Inflammatory macrophage treated with lipopolysaccharide for 4 hours (primary cell): Measurements from ENCODE around the gene MCOLN3.

Experiments used
- DNase-seq: peaks from one replicate; pipeline ENCODE4 v3.0.0-alpha.2; 2020

The MCOLN3 gene, protein sequence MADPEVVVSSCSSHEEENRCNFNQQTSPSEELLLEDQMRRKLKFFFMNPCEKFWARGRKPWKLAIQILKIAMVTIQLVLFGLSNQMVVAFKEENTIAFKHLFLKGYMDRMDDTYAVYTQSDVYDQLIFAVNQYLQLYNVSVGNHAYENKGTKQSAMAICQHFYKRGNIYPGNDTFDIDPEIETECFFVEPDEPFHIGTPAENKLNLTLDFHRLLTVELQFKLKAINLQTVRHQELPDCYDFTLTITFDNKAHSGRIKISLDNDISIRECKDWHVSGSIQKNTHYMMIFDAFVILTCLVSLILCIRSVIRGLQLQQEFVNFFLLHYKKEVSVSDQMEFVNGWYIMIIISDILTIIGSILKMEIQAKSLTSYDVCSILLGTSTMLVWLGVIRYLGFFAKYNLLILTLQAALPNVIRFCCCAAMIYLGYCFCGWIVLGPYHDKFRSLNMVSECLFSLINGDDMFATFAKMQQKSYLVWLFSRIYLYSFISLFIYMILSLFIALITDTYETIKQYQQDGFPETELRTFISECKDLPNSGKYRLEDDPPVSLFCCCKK

DNA sequence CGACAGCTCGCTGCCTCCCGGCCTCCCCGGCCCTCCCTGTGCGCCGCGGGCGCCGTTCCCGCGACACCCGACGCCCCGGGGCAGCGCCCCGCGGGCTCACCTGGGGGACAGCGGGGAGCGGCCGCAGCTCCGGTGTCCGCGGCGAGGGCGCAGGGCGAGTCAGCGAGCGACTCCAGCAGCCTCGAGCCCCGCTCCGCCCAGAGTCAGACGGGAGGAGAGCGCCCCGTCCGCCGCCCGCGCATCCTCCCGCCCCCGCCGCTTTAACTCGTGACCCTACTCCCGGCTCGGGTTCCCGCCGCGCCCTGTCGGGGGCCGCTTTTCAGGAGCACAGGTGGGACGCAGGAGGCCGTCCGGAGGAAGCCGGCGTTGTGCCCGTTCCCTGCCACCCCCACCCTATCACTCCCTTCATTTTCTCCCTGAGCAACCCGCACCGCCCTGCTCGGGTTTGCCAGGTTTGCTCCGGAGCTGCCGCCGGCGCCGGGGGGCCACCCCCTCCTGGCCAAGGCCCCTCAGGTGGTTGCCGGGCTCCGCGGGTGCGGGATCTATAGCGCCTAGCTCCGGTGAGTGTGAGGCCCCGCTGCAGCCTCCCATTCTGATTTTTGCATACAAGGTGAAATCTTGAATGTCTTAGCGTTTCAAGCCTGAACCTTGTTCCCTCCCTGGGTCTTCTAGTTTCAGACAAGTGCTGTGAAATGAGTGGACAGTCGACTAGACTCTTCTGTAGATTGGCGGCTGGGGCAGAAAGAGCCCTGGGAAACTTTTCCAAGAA is at the start of gene MCOLN3:
Gene MCOLN3 (minus strand): TSS at position 205 of the 769 bp plus-strand sequence. CDS start 3,140 bp downstream, outside the sequence.
- peak; percentile 25 for DNase-seq

DNA sequence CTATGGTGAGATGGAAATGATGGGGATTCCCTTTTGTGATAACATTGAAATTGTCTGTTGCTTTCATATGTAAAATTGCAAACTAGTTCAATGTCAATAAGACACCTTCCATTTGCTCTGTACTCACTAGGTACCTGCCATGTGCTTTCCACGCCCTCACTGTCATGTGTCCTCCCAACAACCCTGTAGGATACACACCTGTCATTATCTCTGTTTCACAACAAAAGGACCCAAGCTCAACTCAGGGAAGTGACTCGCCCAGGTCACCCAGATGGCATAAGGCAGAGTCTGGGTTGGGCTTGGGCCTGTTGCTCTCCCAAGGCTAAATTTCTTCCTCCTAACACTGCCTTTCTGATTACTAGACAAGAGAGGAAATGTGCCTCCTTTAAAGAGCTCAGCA is 45.3 kb upstream of the MCOLN3 start:
- DNase-seq: no peak

DNA sequence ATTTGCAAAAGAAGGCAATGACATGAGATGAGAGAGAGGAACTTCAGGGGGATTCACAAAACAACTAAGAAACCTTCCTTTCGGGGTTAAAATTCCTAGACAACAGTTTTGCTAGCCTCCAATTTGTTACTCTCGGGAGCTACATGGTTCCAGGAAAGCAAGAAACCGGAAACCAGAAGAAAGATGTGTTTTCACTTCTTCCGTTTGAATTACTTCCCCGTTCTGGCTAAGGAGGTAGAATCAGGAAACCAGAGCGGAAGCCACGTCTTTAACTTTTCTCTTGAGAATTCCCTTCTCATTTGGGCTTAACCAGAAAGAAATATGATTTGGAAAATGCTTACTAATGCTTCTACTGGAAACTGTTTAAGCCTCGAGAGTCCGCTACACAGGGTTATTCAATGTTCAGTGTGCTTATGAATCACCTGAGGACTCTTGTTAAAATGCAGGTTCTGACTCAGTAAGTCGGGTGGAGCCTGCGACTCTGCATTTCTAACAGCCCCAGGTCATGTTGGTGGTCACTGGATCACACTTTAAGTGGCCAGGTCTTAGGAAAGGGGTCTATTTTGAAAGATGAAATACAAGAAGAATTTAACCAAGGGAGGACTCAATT is 43.5 kb upstream of the MCOLN3 start:
- DNase-seq: peak; percentile 38

DNA sequence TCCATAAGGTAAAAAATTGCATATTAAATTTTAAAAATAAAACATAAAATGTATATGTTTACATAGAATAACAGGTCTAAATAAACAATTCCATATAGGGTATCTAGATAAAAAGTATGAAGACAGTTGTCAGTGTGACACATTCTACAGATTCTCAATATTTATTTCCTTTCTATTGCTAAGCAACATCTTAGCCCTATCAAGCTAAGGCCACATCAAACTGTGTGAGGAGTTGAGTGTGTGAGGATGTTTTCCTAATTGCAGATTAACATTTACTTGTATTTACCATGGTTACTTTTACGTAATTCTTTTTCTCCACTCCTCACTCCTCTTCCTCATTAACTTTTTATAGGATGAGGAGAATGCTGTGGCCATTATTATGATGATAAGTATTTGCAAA is 41.9 kb upstream of the MCOLN3 start:
- DNase-seq: no peak

DNA sequence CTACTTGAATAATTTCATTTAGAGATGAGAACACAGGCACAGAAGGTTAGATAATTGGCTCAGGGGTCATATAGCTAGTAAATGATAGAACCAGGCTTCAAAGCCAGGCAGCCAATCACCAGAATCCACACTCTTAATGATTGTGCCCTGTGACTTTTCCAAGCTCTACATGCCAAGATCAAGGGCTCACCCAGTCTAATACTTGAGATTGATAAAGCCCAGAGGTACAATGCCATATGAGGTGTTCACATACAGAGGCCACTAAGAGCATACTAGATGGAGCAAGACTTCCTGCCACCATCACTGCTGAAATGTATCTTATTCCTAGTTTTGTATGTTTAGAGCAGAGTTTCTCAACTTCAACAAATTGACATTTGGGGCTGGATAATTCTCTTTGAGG is 40.9 kb upstream of the MCOLN3 start:
- DNase-seq: no peak

DNA sequence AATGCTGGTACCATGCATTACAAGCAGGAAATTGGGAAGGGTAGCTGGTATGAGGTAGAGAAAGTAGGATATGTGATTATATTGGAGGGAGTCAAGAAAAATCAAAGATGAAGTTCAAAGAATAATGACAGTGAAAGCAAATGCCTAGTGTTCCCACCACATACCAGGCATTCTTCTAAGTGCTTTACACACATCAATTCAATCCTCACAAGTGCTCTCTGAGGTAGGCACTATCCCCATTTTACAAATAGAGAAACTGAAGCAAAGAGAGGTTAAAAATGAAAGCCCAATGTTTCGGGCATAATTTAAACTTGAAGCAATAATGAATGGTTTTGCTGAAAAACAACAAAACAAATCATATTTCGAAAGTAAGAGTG is 40.1 kb upstream of the MCOLN3 start:
- DNase-seq: no peak

DNA sequence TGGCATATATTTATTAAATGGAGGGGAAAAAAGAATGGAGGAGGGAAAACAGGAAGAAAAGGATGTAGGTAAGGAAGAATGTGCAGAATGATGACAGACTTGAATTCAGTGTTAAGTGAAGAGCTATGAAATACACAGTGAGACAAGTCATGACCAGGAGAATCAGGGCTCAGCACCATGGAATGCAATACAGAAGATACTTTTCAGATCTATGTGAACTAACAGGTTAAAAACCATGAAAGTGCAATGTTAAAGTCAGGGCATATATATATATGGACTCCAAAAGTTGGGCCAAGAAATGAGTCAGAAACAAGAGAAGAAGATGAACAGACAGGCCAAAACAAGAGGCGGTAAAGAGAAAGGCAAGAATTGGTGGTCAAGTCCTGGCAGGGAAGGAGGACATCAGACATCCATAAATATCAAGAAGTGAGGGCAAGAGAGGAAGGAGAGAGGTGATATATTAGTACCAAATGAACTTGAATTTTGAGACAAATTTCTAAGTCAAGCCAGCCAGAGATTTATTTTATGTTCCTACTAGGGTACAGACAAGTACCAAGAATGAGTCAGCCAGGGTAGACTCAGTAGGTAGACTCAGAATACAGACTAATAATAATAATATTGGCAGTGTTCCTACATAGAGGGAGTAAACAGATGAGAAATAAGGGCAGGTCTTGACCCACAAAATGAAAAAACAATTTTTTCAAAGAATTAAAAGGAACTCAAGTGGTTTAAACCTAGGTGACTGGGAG is 39.5 kb upstream of the MCOLN3 start:
- no peak for DNase-seq

DNA sequence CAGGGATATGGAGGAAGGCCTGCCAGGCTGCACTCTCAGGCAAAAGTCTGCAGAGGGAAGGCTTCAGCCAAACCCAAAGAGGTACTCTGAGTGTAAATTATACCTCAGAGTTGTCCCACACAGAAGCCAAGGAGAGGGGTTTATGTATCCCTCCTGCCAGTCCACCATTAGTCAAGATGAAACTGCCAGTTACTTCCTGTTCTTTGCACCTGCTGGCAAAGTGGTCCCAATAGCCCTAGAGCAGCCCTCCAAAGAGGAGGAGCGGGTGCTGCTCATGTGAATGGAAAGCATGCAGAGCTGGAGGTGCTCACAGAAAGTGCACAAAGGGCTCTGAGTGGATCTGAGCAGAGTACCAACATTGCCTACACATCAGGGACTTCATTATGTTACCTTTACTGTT is 37.1 kb upstream of the MCOLN3 start:
- no peak for DNase-seq

DNA sequence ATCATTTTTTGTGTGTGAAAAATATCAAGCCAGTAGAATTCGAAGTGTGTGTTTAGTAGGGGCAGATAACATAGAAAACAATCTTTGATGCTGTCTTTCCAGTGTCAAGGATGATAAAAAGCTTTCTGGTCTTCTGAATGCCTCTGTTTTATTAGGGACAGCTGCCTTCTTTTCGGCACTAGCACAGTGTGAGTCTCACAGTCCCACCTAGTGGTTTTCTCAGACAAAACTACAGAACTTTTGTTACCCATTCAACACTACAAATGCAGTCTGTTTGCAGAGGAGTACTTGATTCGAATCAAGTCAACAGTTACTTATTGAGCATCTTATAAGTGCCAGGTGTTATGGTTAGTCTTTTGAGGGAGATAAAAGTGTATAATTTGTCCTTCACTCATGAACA is 30.6 kb upstream of the MCOLN3 start:
- peak; percentile 6 for DNase-seq

DNA sequence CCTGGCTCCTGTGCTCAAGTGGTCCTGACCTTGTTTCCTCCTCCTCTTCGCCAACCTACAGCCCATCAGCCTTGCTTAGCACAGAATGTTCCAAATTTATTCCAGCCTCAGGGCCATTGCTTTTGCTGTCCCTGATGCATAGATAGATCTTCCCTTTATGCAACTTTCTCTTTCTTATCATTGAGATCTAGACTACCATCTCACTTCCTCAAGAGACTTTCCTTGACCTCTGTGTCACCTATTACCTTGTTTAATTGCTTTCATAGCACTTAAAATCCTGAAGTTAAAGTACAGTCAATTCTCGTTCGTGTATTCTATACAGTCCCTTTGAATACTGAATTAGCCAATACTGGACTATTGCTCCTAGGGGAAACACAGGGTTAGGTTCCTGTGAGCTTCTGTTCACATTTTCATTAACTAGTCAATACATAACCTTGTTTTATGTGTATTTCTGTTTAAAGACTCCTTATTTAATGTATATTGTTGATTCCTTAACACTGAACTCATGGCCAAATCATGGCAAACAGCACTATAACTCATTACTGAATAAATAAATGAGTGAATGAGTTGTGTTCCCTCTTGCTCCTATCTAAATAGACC is 26.2 kb upstream of the MCOLN3 start:
- DNase-seq: no peak

DNA sequence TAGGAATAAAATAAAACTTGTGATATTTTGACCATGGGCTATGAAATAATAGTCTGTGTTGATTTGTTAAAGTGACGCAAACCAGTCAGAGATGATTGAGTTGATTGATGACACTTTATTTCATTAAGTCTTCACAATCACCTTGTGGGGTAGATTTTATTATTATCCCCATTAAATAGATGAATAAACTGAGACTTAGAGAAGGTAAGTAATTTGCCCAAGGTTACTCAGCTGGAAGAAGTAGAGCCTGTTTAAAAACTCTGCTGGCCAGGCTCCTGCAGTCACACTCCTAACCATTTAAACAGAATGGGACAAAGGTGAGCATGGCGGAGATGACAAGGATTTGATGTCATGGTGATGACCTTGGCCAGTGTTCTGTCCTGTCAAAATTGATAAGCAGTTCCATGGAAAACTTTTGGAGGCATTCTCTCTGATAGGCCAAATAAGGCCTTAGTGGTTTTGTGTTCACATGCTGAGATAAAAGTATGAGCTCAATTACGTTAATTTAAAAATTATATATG is 22.7 kb upstream of the MCOLN3 start:
- DNase-seq: no peak

DNA sequence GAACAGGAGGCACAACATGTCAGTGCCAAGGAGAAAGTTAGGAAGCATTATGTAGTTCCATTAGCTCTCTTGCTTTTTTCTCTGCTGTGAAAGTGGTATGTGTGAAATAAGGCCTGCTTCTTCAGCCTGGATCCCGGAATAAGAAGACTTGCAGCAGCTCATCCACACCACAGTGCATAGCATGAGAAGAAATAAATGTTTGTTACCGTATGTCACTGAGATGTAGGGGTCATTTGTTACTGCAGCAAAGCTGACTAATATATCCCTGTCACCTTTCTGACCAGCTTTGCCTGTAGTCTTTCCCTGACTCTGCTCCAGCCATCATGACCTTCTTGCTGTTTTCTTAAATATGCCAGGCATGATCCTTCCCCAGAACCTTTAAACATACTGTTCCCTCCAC is 20.5 kb upstream of the MCOLN3 start:
- DNase-seq: no peak

DNA sequence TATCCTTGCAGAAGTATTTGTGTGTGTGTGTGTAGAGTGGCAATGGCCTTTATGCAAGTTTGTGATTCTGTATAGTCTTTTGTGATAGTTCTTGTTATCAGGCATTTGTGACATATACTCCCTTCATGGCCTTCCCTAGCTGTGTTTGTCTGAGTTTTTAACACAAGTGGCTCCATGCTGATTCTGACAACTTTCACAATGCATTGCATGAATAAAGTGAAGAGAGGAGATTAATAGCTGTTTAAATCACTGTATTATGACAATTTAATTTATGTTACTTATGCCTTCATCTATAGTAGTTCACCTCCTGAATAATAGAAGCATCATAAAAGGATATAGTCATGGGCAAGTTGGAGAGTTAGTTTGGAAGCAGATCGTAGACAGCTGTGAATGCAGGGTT is 17.2 kb upstream of the MCOLN3 start:
- DNase-seq: no peak

DNA sequence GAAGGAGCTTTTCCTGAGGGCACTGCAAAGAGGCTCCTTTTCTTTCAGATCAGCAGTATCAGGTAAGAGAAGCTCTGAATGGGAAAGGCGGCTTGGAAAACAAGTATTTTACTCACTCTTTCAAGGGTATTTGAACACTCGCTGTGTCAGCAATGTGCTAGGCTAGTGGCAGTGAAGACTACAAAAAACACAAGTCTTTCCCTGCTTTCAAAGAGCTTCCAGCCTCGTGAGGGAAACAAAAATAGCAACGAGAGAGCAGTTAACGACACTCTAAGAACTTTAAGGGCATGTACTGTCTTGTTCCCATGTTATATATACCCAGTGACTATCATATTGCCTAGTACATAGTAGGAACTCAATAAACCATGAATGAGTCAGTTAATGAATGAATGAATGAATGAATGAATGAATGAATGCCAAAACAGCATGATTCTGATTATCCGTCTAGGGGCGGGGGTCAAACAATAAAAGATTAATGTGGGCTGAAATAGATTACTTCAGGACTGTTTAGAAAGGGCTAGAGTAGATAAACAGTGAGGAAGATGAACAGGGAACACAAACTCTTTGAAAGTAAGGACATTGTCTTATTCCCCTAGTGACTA is 14.2 kb upstream of the MCOLN3 start:
- no peak for DNase-seq

DNA sequence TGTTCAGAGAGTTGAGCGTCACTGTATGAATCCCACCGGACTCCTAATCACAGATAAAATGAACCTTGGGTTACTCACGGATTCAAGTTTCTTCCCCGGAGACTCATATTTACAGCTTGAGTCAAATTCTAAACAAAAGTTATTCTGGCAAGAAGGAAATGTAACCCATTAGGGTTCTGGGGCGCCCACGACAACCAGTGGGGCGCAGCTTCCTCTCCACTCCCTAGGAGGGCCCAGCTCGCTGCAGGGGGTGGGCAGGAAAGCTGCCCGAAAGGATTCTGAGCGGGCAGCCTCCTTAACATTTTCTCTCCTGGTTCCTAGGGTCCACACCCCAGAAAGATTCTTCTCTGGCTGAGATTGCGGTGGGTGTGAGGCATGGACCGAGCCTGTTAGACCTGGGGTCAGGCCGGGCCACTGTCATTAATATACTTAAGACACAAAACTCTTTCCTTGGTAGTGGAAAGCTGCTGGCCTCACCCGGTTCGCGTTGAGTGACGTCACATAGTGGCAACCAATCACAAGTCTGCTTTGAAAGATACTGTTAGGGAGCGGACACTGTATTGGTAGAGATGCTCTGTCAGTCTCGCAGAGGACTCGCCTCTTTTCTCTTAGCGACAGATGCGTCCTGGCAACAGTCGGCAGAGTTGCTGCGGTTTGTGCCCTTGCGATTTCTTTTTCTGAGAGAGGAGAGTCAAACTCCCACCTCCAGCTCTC is 13.6 kb upstream of the MCOLN3 start:
- peak; percentile 97 for DNase-seq

DNA sequence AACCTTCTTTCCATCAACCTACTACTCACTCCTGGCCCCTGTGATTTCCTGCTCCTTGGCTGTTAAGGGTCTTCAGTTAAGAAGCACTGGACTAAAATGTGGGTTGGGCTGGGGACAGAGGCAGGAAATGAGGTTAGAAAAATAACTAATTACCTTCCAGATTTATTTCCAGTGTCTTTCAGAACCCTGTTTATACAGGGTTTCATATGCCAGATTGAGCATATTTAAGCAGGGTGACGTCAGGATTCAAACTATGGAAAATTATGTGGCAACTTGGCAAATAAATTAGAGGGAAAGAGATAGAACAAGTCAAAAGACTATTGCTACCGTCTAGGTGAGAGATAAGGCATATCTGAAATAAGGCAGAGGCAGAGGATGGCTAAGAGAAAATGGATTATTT is 11.7 kb upstream of the MCOLN3 start:
- no peak for DNase-seq

DNA sequence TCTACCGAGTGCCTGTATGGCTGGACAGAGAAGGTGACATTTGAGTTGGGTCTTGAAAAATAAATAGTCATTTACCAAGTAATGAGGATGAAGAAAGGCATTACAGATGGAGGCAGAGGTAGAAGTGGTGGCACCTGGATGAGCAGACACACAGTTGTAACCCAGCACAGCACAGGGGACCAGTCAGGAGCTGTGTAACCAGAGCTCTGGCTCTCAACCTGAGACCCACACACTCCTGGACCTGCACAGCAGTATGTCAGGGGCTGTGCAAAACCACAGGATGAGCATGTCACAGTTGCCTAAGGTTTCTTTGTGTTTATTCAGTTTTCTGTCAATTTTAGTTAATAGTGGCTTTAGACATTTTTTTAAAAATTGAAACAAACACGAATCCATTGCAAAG is 11.3 kb upstream of the MCOLN3 start:
- no peak for DNase-seq

DNA sequence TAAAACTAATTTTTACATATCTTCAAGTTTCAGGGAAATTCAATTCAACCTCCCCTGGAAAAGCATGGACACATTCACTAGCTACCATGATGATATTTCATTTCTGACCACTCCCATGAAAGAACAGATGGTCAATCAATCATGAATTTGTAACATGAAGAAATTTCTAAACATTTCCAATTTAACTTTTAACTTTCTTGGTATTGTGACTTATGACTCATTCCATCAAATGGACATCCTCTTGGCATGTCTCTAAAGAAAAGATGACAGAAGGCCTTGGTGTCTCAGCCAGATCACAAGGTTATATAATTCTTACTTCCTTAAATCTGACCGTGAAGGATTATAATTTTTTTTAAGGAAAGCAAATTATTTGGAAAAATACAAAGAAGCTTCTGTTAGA is 10.5 kb upstream of the MCOLN3 start:
- DNase-seq: peak; percentile 88

DNA sequence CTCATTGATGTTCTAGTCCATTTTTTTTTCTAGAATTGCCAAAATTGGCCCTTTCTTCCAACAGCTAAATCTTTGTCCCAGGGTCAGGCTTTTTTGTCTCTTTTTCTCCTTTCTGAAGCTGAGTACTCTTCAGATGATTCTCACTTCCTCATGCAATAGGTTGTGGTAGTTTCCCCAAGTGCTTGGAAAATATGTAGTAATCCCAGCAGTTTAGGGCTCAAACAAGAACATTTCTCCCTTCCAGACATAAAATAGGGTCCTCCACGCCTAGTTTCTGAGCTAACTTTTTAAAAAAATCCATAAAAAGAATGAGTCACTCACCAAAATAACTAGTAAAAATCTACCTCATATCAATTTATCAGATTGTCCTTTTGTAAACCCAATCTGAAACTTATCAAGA is 10.0 kb upstream of the MCOLN3 start:
- peak; percentile 89 for DNase-seq

DNA sequence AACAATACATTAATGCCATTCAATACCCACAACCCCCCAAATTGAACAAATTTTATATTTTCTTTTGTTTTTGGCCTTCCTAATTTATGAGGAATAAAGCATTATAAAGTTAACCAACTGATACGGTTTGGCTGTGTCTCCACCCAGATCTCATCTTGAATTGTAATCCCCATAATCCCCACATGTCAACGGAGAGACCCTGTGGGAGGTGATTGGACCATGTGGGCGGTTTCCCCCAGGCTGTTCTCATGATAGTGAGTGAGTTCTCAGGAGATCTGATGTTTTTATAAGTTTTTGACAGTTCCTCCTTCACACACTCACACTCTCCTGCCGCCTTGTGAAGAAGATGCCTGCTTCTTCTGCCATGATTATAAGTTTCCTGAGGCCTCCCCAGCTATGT is 6.4 kb upstream of the MCOLN3 start:
- DNase-seq: no peak

DNA sequence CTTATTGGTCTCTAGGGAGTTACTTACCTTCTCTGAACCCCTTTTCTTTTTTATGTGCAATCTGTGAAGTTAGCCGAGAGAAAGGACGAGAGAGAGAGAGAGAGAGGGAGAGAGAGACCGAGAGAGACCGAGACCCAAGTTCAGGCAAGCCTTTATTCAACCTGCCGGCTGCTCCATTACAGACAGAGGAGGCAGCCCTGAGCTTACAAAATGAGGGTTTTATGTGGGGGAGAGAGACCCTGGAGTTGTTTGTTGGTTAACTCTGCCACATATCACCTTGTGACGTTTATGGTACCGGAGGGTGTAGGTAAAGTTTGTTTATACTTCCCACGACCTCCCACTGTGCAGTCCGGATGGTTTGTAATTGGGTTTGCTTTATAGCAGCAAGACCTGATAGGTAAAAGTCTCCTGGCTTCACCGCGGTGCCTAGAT is 1.5 kb upstream of the MCOLN3 start:
- DNase-seq: no peak
